Suprapubic skin (tissue), 4 donors: ENCODE data around the gene MTG2. TPM values are rescaled to one million over a fixed set of nuclear protein-coding genes. Genes with fewer than 3 reads are reported as not detected.

ENCODE experiments used
- DNase-seq, 2 donors: peaks; one replicate each; pipeline ENCODE4 v3.0.0-alpha.2; 2019; ENCODE audit warnings: low spot score in 2 of 2
- H3K27ac ChIP-seq: fragments of 200-600 bp; sonication (generic); one replicate; pipeline ENCODE4 v1.5.1; 2019
- H3K27me3 ChIP-seq: fragments of 200-600 bp; sonication (generic); one replicate; pipeline ENCODE4 v1.5.1; 2019
- H3K36me3 ChIP-seq: fragments of 200-600 bp; sonication (generic); one replicate; pipeline ENCODE4 v1.5.1; 2019
- H3K4me1 ChIP-seq: fragments of 200-600 bp; sonication (generic); one replicate; pipeline ENCODE4 v1.5.1; 2019
- H3K4me3 ChIP-seq: fragments of 200-600 bp; sonication (generic); one replicate; pipeline ENCODE4 v1.5.1; 2019; ENCODE audit warnings: mild to moderate bottlenecking
- H3K9me3 ChIP-seq: fragments of 200-600 bp; sonication (generic); one replicate; pipeline ENCODE4 v1.5.1; 2019
- CTCF ChIP-seq, 2 donors: fragments of 200-600 bp in 1 of 2; fragments of 450-650 bp in 1 of 2; sonication (generic) in 1 of 2; IDR thresholded peaks; one replicate each; pipeline ENCODE4 v1.5.1; 2016 to 2019; ENCODE audit warnings: antibody characterized with exemption in 2 of 2, mild to moderate bottlenecking in 1 of 2, moderate library complexity in 1 of 2
- EP300 ChIP-seq: sonication (generic); formaldehyde crosslinking; IDR thresholded peaks from one replicate; pipeline ENCODE4 v1.6.1; 2017; ENCODE audit warnings: antibody characterized with exemption
- POLR2A ChIP-seq, 2 donors: fragments of 450-650 bp; IDR thresholded peaks; one replicate each; pipeline ENCODE4 v1.6.1; 2017; ENCODE audit warnings: antibody characterized with exemption in 2 of 2, mild to moderate bottlenecking in 2 of 2, moderate library complexity in 2 of 2
- POLR2AphosphoS5 ChIP-seq, 3 donors: sonication (generic); formaldehyde crosslinking; IDR thresholded peaks; one replicate each; pipeline ENCODE4 v1.6.1; 2017; ENCODE audit warnings: antibody characterized with exemption in 3 of 3
- WGBS: methylation state at CpG from one replicate; pipeline ENCODE4 v1.1.5; 2018; 5-methylcytosine and 5-hydroxymethylcytosine counted together
- total RNA-seq, 4 donors: library from RNA; depleted of rRNA; stranded (reverse); fragments of >200 nt; gene quantifications; one replicate each; pipeline ENCODE4 v1.1.0, GENCODE V29; 2016

Gene MTG2, protein sequence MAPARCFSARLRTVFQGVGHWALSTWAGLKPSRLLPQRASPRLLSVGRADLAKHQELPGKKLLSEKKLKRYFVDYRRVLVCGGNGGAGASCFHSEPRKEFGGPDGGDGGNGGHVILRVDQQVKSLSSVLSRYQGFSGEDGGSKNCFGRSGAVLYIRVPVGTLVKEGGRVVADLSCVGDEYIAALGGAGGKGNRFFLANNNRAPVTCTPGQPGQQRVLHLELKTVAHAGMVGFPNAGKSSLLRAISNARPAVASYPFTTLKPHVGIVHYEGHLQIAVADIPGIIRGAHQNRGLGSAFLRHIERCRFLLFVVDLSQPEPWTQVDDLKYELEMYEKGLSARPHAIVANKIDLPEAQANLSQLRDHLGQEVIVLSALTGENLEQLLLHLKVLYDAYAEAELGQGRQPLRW
- 10 to 100 TPM; 19.1 to 43.0 (median 30.3) TPM for total RNA-seq

DNA sequence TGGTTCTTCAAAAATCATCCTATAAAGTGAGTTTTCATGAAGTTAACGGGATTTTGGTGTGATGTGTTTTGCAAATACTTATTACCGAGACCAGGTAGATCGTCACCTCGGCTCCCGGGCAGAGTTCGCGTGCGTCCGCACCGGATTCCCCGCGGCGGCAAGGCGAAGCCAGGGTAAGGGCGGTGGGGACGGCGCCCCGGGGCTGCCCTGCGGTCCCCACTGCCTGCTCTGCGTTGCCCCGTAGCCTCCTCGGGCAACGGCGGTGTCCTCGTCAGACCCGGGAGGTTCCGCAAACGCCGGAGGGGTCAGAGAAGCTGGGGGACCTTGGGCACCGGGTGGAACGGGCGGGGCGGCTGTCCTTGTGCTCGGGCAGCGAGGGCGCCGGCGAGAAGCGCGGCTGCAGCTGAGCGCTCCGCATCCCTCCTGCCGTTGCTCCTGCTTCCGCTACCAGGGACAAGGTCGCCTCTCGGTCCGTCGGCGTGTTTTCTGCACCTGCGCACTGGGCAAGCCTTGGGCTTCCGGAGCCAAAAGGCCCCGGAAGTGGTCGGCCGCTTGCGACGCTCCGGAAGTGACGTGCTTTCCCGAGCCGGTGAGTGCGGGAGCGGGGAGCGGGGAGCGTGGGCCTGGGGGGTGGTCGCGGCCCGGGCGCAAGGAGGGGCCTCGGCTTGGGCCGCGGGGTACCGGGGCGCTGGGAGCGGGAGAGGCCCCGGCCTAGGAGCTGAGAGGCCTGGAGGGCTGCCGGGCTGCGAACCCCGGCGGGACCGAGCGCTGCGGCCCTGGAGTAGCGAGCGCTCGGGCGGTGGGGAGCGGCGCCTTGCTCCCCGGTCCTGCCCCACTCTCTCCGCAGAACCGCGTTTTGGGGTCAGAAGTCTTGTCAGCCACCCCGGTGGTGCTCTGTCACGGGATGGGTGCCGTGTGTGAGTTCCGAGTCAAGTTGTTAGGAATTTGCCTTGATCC, at the start of gene MTG2:
Gene MTG2 (plus strand): TSS at position 560 of the 957 bp plus-strand sequence. CDS start 10,393 bp downstream, outside the sequence.
- no peaks in the 10 kb centered on the region for H3K27me3 ChIP-seq
- WGBS = under 1% methylated on average over 41 of the region's 96 CpGs
- H3K36me3 ChIP-seq = peaks cover 17% of the 10 kb centered on the region
- peak within 1 kb of the TSS; percentile 92 for H3K27ac ChIP-seq
- no peaks in the 10 kb centered on the region for H3K9me3 ChIP-seq
- peaks cover 34% of the 10 kb centered on the region for H3K4me1 ChIP-seq
- DNase-seq = peak; percentile 96 to 97
- TF ChIP-seq POLR2A (IDR thresholded peaks at IDR 0.05) = peak; percentile 11 to 74
- TF ChIP-seq EP300 = no peak
- TF ChIP-seq POLR2AphosphoS5 (IDR thresholded peaks at IDR 0.05) = peak; percentile 38 to 76 (median 69)
- no peak for TF ChIP-seq CTCF (IDR thresholded peaks at IDR 0.05)
- peak within 1 kb of the TSS; percentile 87 for H3K4me3 ChIP-seq

DNA sequence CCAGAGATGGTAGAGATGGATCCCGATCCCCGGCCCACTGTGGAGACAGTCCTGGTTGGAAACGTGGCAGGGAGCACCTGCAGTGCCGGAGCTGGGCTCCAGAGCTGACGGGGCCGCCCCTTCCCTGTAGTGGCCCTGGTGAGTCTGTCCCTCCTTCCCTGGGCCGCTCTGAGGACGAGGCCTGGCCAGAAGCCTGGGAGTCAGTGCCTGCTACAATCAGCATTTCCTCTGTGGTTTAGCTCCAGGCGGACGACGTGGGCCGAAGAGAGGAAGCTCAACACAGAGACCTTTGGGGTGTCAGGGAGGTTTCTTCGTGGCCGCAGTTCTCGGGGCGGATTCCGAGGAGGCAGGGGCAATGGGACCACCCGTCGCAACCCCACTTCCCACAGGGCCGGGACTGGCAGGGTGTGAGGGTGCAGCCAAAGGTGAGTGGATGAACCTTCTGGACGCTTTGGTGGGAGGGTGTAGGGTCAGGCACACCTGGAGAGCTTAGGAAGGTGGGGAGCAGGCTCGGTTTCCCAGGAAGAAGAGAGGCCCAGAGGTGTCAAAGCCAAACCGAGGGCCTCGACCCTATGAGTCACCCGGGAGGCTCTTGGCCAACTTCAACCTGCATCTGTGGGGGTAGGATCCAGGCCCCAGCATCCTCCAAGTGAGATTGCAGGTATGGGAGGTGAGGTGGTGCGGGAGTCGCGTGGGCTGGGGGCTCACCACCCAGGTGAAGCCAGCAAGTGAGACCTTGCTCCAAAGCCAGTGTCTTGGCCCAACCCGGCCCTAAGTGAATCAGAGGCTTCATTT, 49.6 kb upstream of the MTG2 start:
- 68% methylated on average over 17 of the region's 29 CpGs for WGBS
- H3K4me3 ChIP-seq = no peak overlapping the region
- peaks cover 31% of the 10 kb centered on the region for H3K4me1 ChIP-seq
- peaks cover 96% of the 10 kb centered on the region for H3K36me3 ChIP-seq
- TF ChIP-seq EP300 (no peak), POLR2AphosphoS5 (IDR thresholded peaks at IDR 0.05) (no peak), POLR2A (IDR thresholded peaks at IDR 0.05) (no peak), CTCF (IDR thresholded peaks at IDR 0.05) (no peak)
- no peak for DNase-seq
- H3K27me3 ChIP-seq = no peaks in the 10 kb centered on the region
- H3K27ac ChIP-seq = peak overlapping the region; percentile 32
- no peaks in the 10 kb centered on the region for H3K9me3 ChIP-seq

DNA sequence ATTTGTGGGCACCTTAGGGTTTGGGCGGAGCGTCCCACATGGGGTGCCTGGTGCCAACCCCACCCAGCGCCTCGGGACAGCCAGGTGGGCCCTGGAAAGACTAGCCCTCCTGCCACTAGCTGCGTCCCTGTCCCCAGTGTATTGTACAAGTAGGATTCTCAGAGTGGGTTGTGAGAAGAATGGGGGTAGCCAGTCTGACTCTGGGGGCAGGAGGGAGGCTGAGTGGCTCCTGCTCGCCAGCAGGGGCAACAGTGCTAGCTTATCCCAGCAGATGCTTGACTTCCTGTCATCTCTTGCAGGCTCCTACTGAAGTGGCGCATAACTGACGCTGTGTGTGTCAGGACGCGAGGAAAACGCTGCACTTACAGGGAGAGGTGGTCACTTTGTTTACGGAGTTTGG, 49.0 kb upstream of the MTG2 start:
- H3K27me3 ChIP-seq = no peaks in the 10 kb centered on the region
- no peak overlapping the region for H3K27ac ChIP-seq
- WGBS = 75% methylated on average over 4 of the region's 12 CpGs
- no peak for DNase-seq
- H3K9me3 ChIP-seq = no peaks in the 10 kb centered on the region
- no peak overlapping the region for H3K4me3 ChIP-seq
- H3K36me3 ChIP-seq = peaks cover 96% of the 10 kb centered on the region
- TF ChIP-seq EP300 (no peak), POLR2AphosphoS5 (IDR thresholded peaks at IDR 0.05) (no peak), POLR2A (IDR thresholded peaks at IDR 0.05) (no peak), CTCF (IDR thresholded peaks at IDR 0.05) (no peak)
- H3K4me1 ChIP-seq = peaks cover 31% of the 10 kb centered on the region

DNA sequence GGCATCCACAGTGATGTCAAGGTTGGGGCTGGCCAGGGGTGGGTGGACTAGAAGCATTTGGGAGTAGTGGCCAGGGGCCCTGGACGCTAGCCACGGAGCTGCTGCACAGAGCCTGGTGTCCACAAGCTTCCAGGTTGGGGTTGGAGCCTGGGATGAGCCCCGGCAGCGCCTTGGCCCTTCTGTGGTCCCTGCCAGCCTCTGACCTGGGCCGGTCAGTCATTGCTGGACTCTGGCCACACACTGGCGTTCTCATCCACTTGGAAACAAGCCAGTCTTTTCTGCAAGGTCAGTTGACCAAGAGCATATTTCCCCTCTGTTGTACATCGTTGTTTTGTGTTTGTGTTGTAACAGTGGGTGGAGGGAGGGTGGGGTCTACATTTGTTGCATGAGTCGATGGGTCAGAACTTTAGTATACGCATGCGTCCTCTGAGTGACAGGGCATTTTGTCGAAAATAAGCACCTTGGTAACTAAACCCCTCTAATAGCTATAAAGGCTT, 48.0 kb upstream of the MTG2 start:
- no peak for TF ChIP-seq POLR2AphosphoS5 (IDR thresholded peaks at IDR 0.05)
- DNase-seq = no peak
- H3K4me3 ChIP-seq = no peak overlapping the region
- H3K9me3 ChIP-seq = no peaks in the 10 kb centered on the region
- H3K27ac ChIP-seq = no peak overlapping the region
- H3K36me3 ChIP-seq = peaks cover 96% of the 10 kb centered on the region
- WGBS = 67% methylated on average over 7 of the region's 11 CpGs
- H3K4me1 ChIP-seq = peaks cover 31% of the 10 kb centered on the region
- no peaks in the 10 kb centered on the region for H3K27me3 ChIP-seq

GRCh38 chr20:62135573-62136266, 47.1 kb upstream of the MTG2 start:
- Histone ChIP-seq H3K4me1 (peaks cover 33% of the 10 kb centered on the region), H3K27ac (no peak overlapping the region), H3K27me3 (no peaks in the 10 kb centered on the region), H3K36me3 (peaks cover 89% of the 10 kb centered on the region), H3K9me3 (no peaks in the 10 kb centered on the region), H3K4me3 (no peak overlapping the region)
- WGBS = 91% methylated on average over 8 of the region's 8 CpGs
- no peak for DNase-seq
- TF ChIP-seq POLR2AphosphoS5 (IDR thresholded peaks at IDR 0.05) (no peak), POLR2A (IDR thresholded peaks at IDR 0.05) (no peak), EP300 (no peak), CTCF (IDR thresholded peaks at IDR 0.05) (no peak)
